ENCODE measurements around the gene POGLUT2. TPM values are rescaled to one million over a fixed set of nuclear protein-coding genes. Genes with fewer than 3 reads are reported as not detected.

The POGLUT2 gene
- total RNA-seq, 2 donors from 2014 or later = 16.0 to 18.1 TPM

GRCh38 chr13:102779436-102780159 lies 19.2 kb downstream of the POGLUT2 start:
- Mint-ChIP-seq H3K36me3 (ENCODE audit: low read depth) (peaks cover 25% of the 10 kb centered on the region), H3K9me3 (peaks cover 26% of the 10 kb centered on the region), H3K4me1 (no peaks in the 10 kb centered on the region), H3K4me3 (no peak overlapping the region), H3K27ac (no peak overlapping the region), H3K27me3 (ENCODE audit: insufficient read depth) (peaks cover 1% of the 10 kb centered on the region)
- no peak overlapping the region for H3K27ac ChIP-seq (ENCODE audit: low read depth, low read length)
- H3K4me1 ChIP-seq (ENCODE audit: control insufficient read depth, insufficient read depth, low read length) = no peaks in the 10 kb centered on the region
- no peak for DNase-seq
- H3K36me3 ChIP-seq (ENCODE audit: control insufficient read depth, insufficient read depth, low read length) = peaks cover 19% of the 10 kb centered on the region
- no peak overlapping the region for H3K4me3 ChIP-seq (ENCODE audit: low read length)
- WGBS, 2 experiments (ENCODE audit: insufficient coverage in 1 of 2, insufficient read length in 1 of 2) = 89% methylated on average over 4 to 5 of the region's 5 CpGs
- TF ChIP-seq CTCF (conservative IDR thresholded peaks at IDR 0.05) = no peak
- no peaks in the 10 kb centered on the region for H3K27me3 ChIP-seq (ENCODE audit: control insufficient read depth, insufficient read depth, low read length, poor library complexity, severe bottlenecking)
- H3K9ac ChIP-seq (ENCODE audit: extremely low read depth, low read length, poor library complexity, severe bottlenecking) = no peak overlapping the region
- H3K9me3 ChIP-seq (ENCODE audit: control insufficient read depth, low read length) = peaks cover 28% of the 10 kb centered on the region

GRCh38 chr13:102777736-102778135 lies 21.0 kb downstream of the POGLUT2 start:
- Mint-ChIP-seq H3K4me3 (no peak overlapping the region), H3K9me3 (peaks cover 24% of the 10 kb centered on the region), H3K4me1 (no peaks in the 10 kb centered on the region), H3K36me3 (ENCODE audit: low read depth) (peaks cover 16% of the 10 kb centered on the region), H3K27ac (no peak overlapping the region), H3K27me3 (ENCODE audit: insufficient read depth) (peaks cover 13% of the 10 kb centered on the region)
- 82 to 83% methylated on average over 3 of the region's 3 CpGs for WGBS, 2 experiments (ENCODE audit: insufficient coverage in 1 of 2, insufficient read length in 1 of 2)
- no peak overlapping the region for H3K4me3 ChIP-seq (ENCODE audit: low read length)
- H3K9me3 ChIP-seq (ENCODE audit: control insufficient read depth, low read length) = peaks cover 21% of the 10 kb centered on the region
- H3K27me3 ChIP-seq (ENCODE audit: control insufficient read depth, insufficient read depth, low read length, poor library complexity, severe bottlenecking) = no peaks in the 10 kb centered on the region
- no peaks in the 10 kb centered on the region for H3K4me1 ChIP-seq (ENCODE audit: control insufficient read depth, insufficient read depth, low read length)
- H3K36me3 ChIP-seq (ENCODE audit: control insufficient read depth, insufficient read depth, low read length) = peaks cover 7% of the 10 kb centered on the region
- TF ChIP-seq CTCF (conservative IDR thresholded peaks at IDR 0.05) = no peak
- DNase-seq = no peak
- H3K27ac ChIP-seq (ENCODE audit: low read depth, low read length) = no peak overlapping the region
- no peak overlapping the region for H3K9ac ChIP-seq (ENCODE audit: extremely low read depth, low read length, poor library complexity, severe bottlenecking)

- H3K4me1 Mint-ChIP-seq = no peaks in the 10 kb centered on the region
- H3K36me3 Mint-ChIP-seq (ENCODE audit: low read depth) = peaks cover 4% of the 10 kb centered on the region
- peaks cover 21% of the 10 kb centered on the region for H3K27me3 Mint-ChIP-seq (ENCODE audit: insufficient read depth)
These were observed 22.5 kb downstream of the POGLUT2 start for GRCh38 chr13:102776271-102776670.

More at GRCh38 chr13:102776271-102776670, 22.5 kb downstream of the POGLUT2 start:
- Histone ChIP-seq H3K36me3 (ENCODE audit: control insufficient read depth, insufficient read depth, low read length) (no peaks in the 10 kb centered on the region), H3K4me3 (ENCODE audit: low read length) (no peak overlapping the region), H3K27me3 (ENCODE audit: control insufficient read depth, insufficient read depth, low read length, poor library complexity, severe bottlenecking) (no peaks in the 10 kb centered on the region), H3K27ac (ENCODE audit: low read depth, low read length) (no peak overlapping the region), H3K4me1 (ENCODE audit: control insufficient read depth, insufficient read depth, low read length) (no peaks in the 10 kb centered on the region), H3K9me3 (ENCODE audit: control insufficient read depth, low read length) (peaks cover 6% of the 10 kb centered on the region), H3K9ac (ENCODE audit: extremely low read depth, low read length, poor library complexity, severe bottlenecking) (no peak overlapping the region)
- no peak for DNase-seq
- Mint-ChIP-seq H3K9me3 (peaks cover 10% of the 10 kb centered on the region), H3K27ac (no peak overlapping the region), H3K4me3 (no peak overlapping the region)
- WGBS, 2 experiments (ENCODE audit: insufficient coverage in 1 of 2, insufficient read length in 1 of 2) = 93 to 100% methylated on average over 2 of the region's 2 CpGs
- no peak for TF ChIP-seq CTCF (conservative IDR thresholded peaks at IDR 0.05)

All from endodermal cell (in vitro differentiated cells).